HG03095 (cell line): ENCODE measurements around the gene EXD3.

Experiments
- ATAC-seq: cut with Tn5 transposase; IDR thresholded peaks from one replicate; pipeline ENCODE4 v1.9.1; 2021; ENCODE audit warnings: moderate library complexity; ENCODE audit not compliant: unreplicated experiment

Gene EXD3

GRCh38 chr9:137447722-137448601, 25.0 kb upstream of the EXD3 start:
- ATAC-seq = no peak

- no peak for ATAC-seq
These were observed 24.0 kb upstream of the EXD3 start for GRCh38 chr9:137446851-137447471.

GRCh38 chr9:137445930-137446431, 23.0 kb upstream of the EXD3 start:
- ATAC-seq = no peak

- ATAC-seq = no peak
These were observed 22.4 kb upstream of the EXD3 start for GRCh38 chr9:137445275-137445807.

- no peak for ATAC-seq
These were observed 21.3 kb upstream of the EXD3 start for GRCh38 chr9:137444106-137444790.

GRCh38 chr9:137441935-137442321, 19.0 kb upstream of the EXD3 start:
- no peak for ATAC-seq

GRCh38 chr9:137441289-137441934, 18.4 kb upstream of the EXD3 start, which contains the start of gene ENTPD8:
TSS of gene ENTPD8 (minus strand) at chr9:137441357. CDS start at chr9:137438285, 3,072 bp downstream.
- no peak for ATAC-seq

GRCh38 chr9:137439158-137439714, 16.3 kb upstream of the EXD3 start:
- ATAC-seq = no peak

- ATAC-seq = no peak
These were observed 15.7 kb upstream of the EXD3 start for GRCh38 chr9:137438591-137439157.

- ATAC-seq = no peak
These were observed 15.0 kb upstream of the EXD3 start for GRCh38 chr9:137437691-137438590.

GRCh38 chr9:137436761-137437600, 14.0 kb upstream of the EXD3 start:
- ATAC-seq = no peak

GRCh38 chr9:137435980-137436760, 13.2 kb upstream of the EXD3 start:
- ATAC-seq = no peak

GRCh38 chr9:137435381-137435891, 12.5 kb upstream of the EXD3 start:
- ATAC-seq = no peak

GRCh38 chr9:137434498-137435380, 11.8 kb upstream of the EXD3 start:
- no peak for ATAC-seq

GRCh38 chr9:137433916-137434431, 11.0 kb upstream of the EXD3 start:
- ATAC-seq = no peak

- no peak for ATAC-seq
These were observed 10.5 kb upstream of the EXD3 start for GRCh38 chr9:137433349-137433915.
